ENCODE results near the gene GAMT. TPM values are rescaled to one million over a fixed set of nuclear protein-coding genes. Genes with fewer than 3 reads are reported as not detected.

The GAMT gene
- total and polyA plus RNA-seq, 2 of the 13 experiments (the other 11 are each of a cell fraction or from before 2014, with no cell fraction given): 115 to 124 TPM

DNA sequence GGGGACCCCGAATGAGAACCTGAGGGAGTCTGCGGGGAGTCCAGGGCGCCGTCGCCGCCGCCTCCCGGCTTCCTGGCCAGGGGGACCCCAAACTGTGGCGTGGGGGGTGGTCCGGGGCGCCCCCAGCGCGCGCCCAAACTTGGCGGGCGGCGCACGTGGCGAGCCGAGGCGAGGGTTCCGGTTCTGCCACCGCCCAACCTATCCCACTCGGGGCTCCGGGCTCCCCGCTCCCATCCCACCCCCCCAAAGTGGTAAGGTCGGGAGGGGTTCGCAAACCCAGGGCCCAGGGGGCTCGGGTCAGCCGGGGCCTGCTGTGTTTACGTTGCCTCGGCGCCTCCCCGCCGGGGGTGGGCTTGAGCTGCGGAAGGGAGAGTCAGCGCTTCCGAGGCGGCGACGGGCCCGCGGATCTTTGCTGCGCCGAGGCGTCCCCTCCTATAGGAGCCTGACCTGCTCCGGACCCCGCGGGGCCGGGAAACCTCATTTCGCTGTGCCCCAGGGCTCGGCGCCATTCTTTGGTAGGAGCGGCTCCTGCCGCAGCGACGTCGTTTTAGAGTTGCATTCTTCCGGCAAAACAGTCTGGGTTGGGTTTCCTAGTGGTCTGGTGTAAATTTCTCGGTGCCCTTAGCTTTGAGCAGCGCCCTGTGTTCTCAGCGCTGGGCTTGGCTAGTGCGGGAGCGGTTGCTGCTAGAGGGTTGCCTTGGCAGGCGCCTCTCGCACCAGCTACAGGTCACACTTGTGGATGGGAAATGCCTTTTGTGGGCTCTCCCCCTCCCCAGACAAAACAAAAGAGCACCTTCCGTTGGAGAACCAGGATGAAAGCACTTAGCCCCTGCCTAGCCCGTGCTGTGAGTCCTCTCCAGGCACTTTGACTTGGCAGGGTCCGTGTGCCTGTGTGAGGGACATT lies 7.2 kb upstream of the GAMT start (continued):
- TF ChIP-seq, protein P1, sequence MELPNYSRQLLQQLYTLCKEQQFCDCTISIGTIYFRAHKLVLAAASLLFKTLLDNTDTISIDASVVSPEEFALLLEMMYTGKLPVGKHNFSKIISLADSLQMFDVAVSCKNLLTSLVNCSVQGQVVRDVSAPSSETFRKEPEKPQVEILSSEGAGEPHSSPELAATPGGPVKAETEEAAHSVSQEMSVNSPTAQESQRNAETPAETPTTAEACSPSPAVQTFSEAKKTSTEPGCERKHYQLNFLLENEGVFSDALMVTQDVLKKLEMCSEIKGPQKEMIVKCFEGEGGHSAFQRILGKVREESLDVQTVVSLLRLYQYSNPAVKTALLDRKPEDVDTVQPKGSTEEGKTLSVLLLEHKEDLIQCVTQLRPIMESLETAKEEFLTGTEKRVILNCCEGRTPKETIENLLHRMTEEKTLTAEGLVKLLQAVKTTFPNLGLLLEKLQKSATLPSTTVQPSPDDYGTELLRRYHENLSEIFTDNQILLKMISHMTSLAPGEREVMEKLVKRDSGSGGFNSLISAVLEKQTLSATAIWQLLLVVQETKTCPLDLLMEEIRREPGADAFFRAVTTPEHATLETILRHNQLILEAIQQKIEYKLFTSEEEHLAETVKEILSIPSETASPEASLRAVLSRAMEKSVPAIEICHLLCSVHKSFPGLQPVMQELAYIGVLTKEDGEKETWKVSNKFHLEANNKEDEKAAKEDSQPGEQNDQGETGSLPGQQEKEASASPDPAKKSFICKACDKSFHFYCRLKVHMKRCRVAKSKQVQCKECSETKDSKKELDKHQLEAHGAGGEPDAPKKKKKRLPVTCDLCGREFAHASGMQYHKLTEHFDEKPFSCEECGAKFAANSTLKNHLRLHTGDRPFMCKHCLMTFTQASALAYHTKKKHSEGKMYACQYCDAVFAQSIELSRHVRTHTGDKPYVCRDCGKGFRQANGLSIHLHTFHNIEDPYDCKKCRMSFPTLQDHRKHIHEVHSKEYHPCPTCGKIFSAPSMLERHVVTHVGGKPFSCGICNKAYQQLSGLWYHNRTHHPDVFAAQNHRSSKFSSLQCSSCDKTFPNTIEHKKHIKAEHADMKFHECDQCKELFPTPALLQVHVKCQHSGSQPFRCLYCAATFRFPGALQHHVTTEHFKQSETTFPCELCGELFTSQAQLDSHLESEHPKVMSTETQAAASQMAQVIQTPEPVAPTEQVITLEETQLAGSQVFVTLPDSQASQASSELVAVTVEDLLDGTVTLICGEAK (IDR thresholded peaks at IDR 0.05): no peak
- TF ChIP-seq, protein P1 (CRISPR knock-in tag; IDR thresholded peaks at IDR 0.05): no peak
- no peak for TF ChIP-seq CBX1 (IDR thresholded peaks at IDR 0.05; ENCODE audit: low read depth)
- TF ChIP-seq, protein P2, sequence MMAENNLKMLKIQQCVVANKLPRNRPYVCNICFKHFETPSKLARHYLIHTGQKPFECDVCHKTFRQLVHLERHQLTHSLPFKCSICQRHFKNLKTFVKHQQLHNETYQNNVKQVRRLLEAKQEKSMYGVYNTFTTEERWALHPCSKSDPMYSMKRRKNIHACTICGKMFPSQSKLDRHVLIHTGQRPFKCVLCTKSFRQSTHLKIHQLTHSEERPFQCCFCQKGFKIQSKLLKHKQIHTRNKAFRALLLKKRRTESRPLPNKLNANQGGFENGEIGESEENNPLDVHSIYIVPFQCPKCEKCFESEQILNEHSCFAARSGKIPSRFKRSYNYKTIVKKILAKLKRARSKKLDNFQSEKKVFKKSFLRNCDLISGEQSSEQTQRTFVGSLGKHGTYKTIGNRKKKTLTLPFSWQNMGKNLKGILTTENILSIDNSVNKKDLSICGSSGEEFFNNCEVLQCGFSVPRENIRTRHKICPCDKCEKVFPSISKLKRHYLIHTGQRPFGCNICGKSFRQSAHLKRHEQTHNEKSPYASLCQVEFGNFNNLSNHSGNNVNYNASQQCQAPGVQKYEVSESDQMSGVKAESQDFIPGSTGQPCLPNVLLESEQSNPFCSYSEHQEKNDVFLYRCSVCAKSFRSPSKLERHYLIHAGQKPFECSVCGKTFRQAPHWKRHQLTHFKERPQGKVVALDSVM (CRISPR knock-in tag; IDR thresholded peaks at IDR 0.05): no peak
- no peak for TF ChIP-seq KDM5A (IDR thresholded peaks at IDR 0.05; ENCODE audit: borderline replicate concordance, low read length)
- TF ChIP-seq, protein P3, sequence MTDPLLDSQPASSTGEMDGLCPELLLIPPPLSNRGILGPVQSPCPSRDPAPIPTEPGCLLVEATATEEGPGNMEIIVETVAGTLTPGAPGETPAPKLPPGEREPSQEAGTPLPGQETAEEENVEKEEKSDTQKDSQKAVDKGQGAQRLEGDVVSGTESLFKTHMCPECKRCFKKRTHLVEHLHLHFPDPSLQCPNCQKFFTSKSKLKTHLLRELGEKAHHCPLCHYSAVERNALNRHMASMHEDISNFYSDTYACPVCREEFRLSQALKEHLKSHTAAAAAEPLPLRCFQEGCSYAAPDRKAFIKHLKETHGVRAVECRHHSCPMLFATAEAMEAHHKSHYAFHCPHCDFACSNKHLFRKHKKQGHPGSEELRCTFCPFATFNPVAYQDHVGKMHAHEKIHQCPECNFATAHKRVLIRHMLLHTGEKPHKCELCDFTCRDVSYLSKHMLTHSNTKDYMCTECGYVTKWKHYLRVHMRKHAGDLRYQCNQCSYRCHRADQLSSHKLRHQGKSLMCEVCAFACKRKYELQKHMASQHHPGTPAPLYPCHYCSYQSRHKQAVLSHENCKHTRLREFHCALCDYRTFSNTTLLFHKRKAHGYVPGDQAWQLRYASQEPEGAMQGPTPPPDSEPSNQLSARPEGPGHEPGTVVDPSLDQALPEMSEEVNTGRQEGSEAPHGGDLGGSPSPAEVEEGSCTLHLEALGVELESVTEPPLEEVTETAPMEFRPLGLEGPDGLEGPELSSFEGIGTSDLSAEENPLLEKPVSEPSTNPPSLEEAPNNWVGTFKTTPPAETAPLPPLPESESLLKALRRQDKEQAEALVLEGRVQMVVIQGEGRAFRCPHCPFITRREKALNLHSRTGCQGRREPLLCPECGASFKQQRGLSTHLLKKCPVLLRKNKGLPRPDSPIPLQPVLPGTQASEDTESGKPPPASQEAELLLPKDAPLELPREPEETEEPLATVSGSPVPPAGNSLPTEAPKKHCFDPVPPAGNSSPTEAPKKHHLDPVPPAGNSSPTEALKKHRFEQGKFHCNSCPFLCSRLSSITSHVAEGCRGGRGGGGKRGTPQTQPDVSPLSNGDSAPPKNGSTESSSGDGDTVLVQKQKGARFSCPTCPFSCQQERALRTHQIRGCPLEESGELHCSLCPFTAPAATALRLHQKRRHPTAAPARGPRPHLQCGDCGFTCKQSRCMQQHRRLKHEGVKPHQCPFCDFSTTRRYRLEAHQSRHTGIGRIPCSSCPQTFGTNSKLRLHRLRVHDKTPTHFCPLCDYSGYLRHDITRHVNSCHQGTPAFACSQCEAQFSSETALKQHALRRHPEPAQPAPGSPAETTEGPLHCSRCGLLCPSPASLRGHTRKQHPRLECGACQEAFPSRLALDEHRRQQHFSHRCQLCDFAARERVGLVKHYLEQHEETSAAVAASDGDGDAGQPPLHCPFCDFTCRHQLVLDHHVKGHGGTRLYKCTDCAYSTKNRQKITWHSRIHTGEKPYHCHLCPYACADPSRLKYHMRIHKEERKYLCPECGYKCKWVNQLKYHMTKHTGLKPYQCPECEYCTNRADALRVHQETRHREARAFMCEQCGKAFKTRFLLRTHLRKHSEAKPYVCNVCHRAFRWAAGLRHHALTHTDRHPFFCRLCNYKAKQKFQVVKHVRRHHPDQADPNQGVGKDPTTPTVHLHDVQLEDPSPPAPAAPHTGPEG (CRISPR knock-in tag; IDR thresholded peaks at IDR 0.05): 0 out of 2 replicates have a peak, but pooled peaks have one; percentile 37
- no peak for TF ChIP-seq MEIS1 (CRISPR knock-in tag; IDR thresholded peaks at IDR 0.05; ENCODE audit: borderline replicate concordance)
- TF ChIP-seq ZNF367 (CRISPR knock-in tag; IDR thresholded peaks at IDR 0.05; ENCODE audit: borderline replicate concordance): no peak
- peak; percentile 73; the same call in 1 of the 2 replicates for TF ChIP-seq ZNF772 (CRISPR knock-in tag; IDR thresholded peaks at IDR 0.05)
- TF ChIP-seq ZNF549 (CRISPR knock-in tag; IDR thresholded peaks at IDR 0.05): no peak
- TF ChIP-seq ZNF550 (CRISPR knock-in tag; IDR thresholded peaks at IDR 0.05; ENCODE audit: borderline replicate concordance): no peak

Data from HepG2 (cell line).